IMR-90 (cell line): ENCODE measurements around the gene ANKRD45. TPM values are rescaled to one million over a fixed set of nuclear protein-coding genes. Genes with fewer than 3 reads are reported as not detected.

Experiments used
- ATAC-seq: fragments of 200-7000 bp; cut with Tn5 transposase; 2 replicates; pipeline ENCODE4 v1.9.1; 2020; ENCODE audit warnings: low read depth, mild to moderate bottlenecking, moderate library complexity
- BruUV-seq: library from RNA; stranded (reverse); fragments of 400-500 nt; replicated peaks from 2 replicates; lab custom pipeline; 2021; lab: Mats Ljungman, UMichigan
- CTCF ChIA-PET: fragments of 300-600 bp; formaldehyde crosslinking; extraction: SDS; loops from one replicate; lab custom pipeline; 2021; ENCODE audit warnings: antibody characterized with exemption; lab: Yijun Ruan, JAX
- POLR2A ChIA-PET: fragments of 300-600 bp; sonication (Branson Sonifier 250); formaldehyde crosslinking; loops from one replicate; lab custom pipeline; 2022; ENCODE audit warnings: antibody characterized with exemption; ENCODE audit not compliant: unreplicated experiment; lab: Charles Lee
- DNase-seq: peaks from one replicate; pipeline ENCODE4 v3.0.0; 2013
- H2AFZ ChIP-seq: replicated peaks from 2 replicates; pipeline ENCODE3; 2013; ENCODE audit warnings: low read length, mild to moderate bottlenecking; ENCODE audit not compliant: poor library complexity
- H2AK5ac ChIP-seq: 2 replicates; pipeline ENCODE4 v1.6.1; 2013; ENCODE audit warnings: low read depth, low read length, inconsistent platforms
- H2AK9ac ChIP-seq: replicated peaks from 2 replicates; pipeline ENCODE3; 2013; ENCODE audit warnings: mild to moderate bottlenecking, low read depth, low read length, moderate library complexity; ENCODE audit not compliant: poor library complexity
- H2BK120ac ChIP-seq: 2 replicates; pipeline ENCODE4 v1.6.1; 2013; ENCODE audit warnings: low read depth, low read length, inconsistent platforms
- H2BK15ac ChIP-seq: 3 replicates; pipeline ENCODE4 v1.6.1; 2013; ENCODE audit warnings: low read depth, low read length, inconsistent platforms
- H2BK20ac ChIP-seq: 2 replicates; pipeline ENCODE4 v1.6.1; 2013; ENCODE audit warnings: low read depth, mild to moderate bottlenecking, inconsistent platforms, low read length, moderate library complexity
- H2BK5ac ChIP-seq: 2 replicates; pipeline ENCODE4 v1.6.1; 2013; ENCODE audit warnings: mild to moderate bottlenecking, low read depth, low read length, inconsistent platforms; ENCODE audit not compliant: poor library complexity, severe bottlenecking
- H3K14ac ChIP-seq: replicated peaks from 2 replicates; pipeline ENCODE4 v1.6.1; 2013; ENCODE audit warnings: low read depth, low read length, inconsistent platforms
- H3K18ac ChIP-seq: 2 replicates; pipeline ENCODE4 v1.6.1; 2013; ENCODE audit warnings: low read depth, low read length, control low read depth
- H3K23ac ChIP-seq: 2 replicates; pipeline ENCODE4 v1.6.1; 2013; ENCODE audit warnings: low read depth, low read length, inconsistent platforms
- H3K27ac ChIP-seq: 2 replicates; pipeline ENCODE4 v1.5.1; 2013; ENCODE audit warnings: mild to moderate bottlenecking, control low read depth, low read length; ENCODE audit not compliant: insufficient read depth
- H3K27me3 ChIP-seq: 2 replicates; pipeline ENCODE4 v1.6.1; 2013; ENCODE audit warnings: low read length; ENCODE audit not compliant: control insufficient read depth, insufficient read depth
- H3K36me3 ChIP-seq: 2 replicates; pipeline ENCODE4 v1.6.1; 2013; ENCODE audit warnings: low read length, mixed read lengths; ENCODE audit not compliant: control insufficient read depth, insufficient read depth
- H3K4ac ChIP-seq: 2 replicates; pipeline ENCODE4 v1.6.1; 2013; ENCODE audit warnings: low read depth, low read length, inconsistent platforms
- H3K4me1 ChIP-seq: 2 replicates; pipeline ENCODE4 v1.6.1; 2013; ENCODE audit warnings: low read length, mixed read lengths; ENCODE audit not compliant: control insufficient read depth, insufficient read depth
- H3K4me2 ChIP-seq: 2 replicates; pipeline ENCODE4 v1.6.1; 2013; ENCODE audit warnings: low read depth, mild to moderate bottlenecking, control low read depth, low read length, moderate library complexity
- H3K4me3 ChIP-seq: 2 replicates; pipeline ENCODE4 v1.5.1; 2013; ENCODE audit warnings: low read depth, mild to moderate bottlenecking, control low read depth, low read length, moderate library complexity; ENCODE audit not compliant: insufficient read depth
- H3K56ac ChIP-seq: 2 replicates; pipeline ENCODE4 v1.6.1; 2013; ENCODE audit warnings: low read length, inconsistent platforms; ENCODE audit not compliant: insufficient read depth; ENCODE audit errors: extremely low read depth
- H3K79me1 ChIP-seq, 2 experiments: 2 replicates each; pipeline ENCODE4 v1.6.1; 2013; ENCODE audit warnings: low read length in 2 of 2, inconsistent platforms in 1 of 2, low read depth in 1 of 2
- H3K9ac ChIP-seq: 2 replicates; pipeline ENCODE4 v1.6.1; 2013; ENCODE audit warnings: low read depth, low read length, control low read depth
- H3K9me1 ChIP-seq: 2 replicates; pipeline ENCODE4 v1.6.1; 2013; ENCODE audit warnings: low read length, inconsistent platforms; ENCODE audit not compliant: insufficient read depth
- H3K9me3 ChIP-seq: 2 replicates; pipeline ENCODE4 v1.6.1; 2013; ENCODE audit warnings: low read length; ENCODE audit not compliant: control insufficient read depth, insufficient read depth
- H4K20me1 ChIP-seq: 2 replicates; pipeline ENCODE4 v1.6.1; 2013; ENCODE audit warnings: low read length, inconsistent platforms; ENCODE audit not compliant: insufficient read depth
- H4K5ac ChIP-seq: 2 replicates; pipeline ENCODE4 v1.6.1; 2013; ENCODE audit warnings: mild to moderate bottlenecking, low read depth, low read length, control low read depth
- H4K8ac ChIP-seq, 2 experiments: 2 replicates each; pipeline ENCODE4 v1.6.1; 2013; ENCODE audit warnings: low read depth in 2 of 2, low read length in 2 of 2, control low read depth in 1 of 2, inconsistent platforms in 1 of 2
- H4K91ac ChIP-seq: 2 replicates; pipeline ENCODE4 v1.6.1; 2013; ENCODE audit warnings: low read depth, low read length, inconsistent platforms; ENCODE audit not compliant: insufficient read depth
- BHLHE40 ChIP-seq: fragments of 150-350 bp; IDR thresholded peaks from 2 replicates; pipeline ENCODE4 v1.6.1; 2016; ENCODE audit warnings: mild to moderate bottlenecking, low read depth, low read length
- CEBPB ChIP-seq: IDR thresholded peaks from 2 replicates; pipeline ENCODE4 v1.6.1; 2012; ENCODE audit warnings: low read depth, low read length, improper control_type of control experiment
- CHD1 ChIP-seq: IDR thresholded peaks from 2 replicates; pipeline ENCODE4 v1.6.1; 2012; ENCODE audit warnings: low read depth, low read length, improper control_type of control experiment
- FOS ChIP-seq: fragments of 150-350 bp; IDR thresholded peaks from 2 replicates; pipeline ENCODE4 v1.6.1; 2016; ENCODE audit warnings: low read depth, low read length
- MXI1 ChIP-seq: IDR thresholded peaks from 2 replicates; pipeline ENCODE4 v1.6.1; 2012; ENCODE audit warnings: low read depth, mild to moderate bottlenecking, low read length, moderate library complexity, borderline replicate concordance
- NFE2L2 ChIP-seq: fragments of 150-350 bp; IDR thresholded peaks from 2 replicates; pipeline ENCODE4 v1.6.1; 2016; ENCODE audit warnings: low read depth, mild to moderate bottlenecking, low read length
- POLR2A ChIP-seq: IDR thresholded peaks from 2 replicates; pipeline ENCODE4 v1.6.1; 2012; ENCODE audit warnings: mild to moderate bottlenecking, low read depth, low read length
- RAD21 ChIP-seq: IDR thresholded peaks from 2 replicates; pipeline ENCODE4 v1.6.1; 2012; ENCODE audit warnings: low read length, improper control_type of control experiment
- RCOR1 ChIP-seq: IDR thresholded peaks from 2 replicates; pipeline ENCODE4 v1.6.1; 2012; ENCODE audit warnings: mild to moderate bottlenecking, low read length, improper control_type of control experiment; ENCODE audit not compliant: insufficient replicate concordance
- SMC3 ChIP-seq: fragments of 150-350 bp; IDR thresholded peaks from 2 replicates; pipeline ENCODE4 v1.6.1; 2016; ENCODE audit warnings: low read depth, mild to moderate bottlenecking, antibody characterized with exemption, low read length, moderate library complexity
- USF2 ChIP-seq: fragments of 150-350 bp; IDR thresholded peaks from 2 replicates; pipeline ENCODE4 v1.6.1; 2017; ENCODE audit warnings: mild to moderate bottlenecking, antibody characterized with exemption, low read length, low read depth
- WGBS, 2 experiments: methylation state at CpG; one replicate each; pipeline versions ENCODE4 v1.1.5 to v1.1.7; 2013; ENCODE audit warnings: missing lambda C conversion rate in 2 of 2; ENCODE audit not compliant: insufficient read length in 1 of 2; ENCODE audit errors: extremely low coverage in 2 of 2; 5-methylcytosine and 5-hydroxymethylcytosine counted together
- dilution Hi-C: fragments of 300-500 bp; cut with HindIII; formaldehyde crosslinking; loops from one replicate; pipeline ENCODE4 v1.14.3; 2018; ENCODE audit warnings: low sequenced_read_pairs; ENCODE audit not compliant: unreplicated experiment
- in situ Hi-C: fragments of 300-500 bp; cut with MboI; formaldehyde crosslinking; loops from 3 replicates; pipeline ENCODE4 v1.14.3; 2019; ENCODE audit warnings: low sequenced_read_pairs, inconsistent platforms, mixed read lengths
- intact Hi-C: fragments of 100-400 bp; cut with micrococcal nuclease; formaldehyde crosslinking; loops from 2 replicates; pipeline ENCODE4 v1.10.0; 2022
- polyA plus RNA-seq, 3 experiments: library from polyadenylated mRNA; depleted of rRNA; stranded (reverse); fragments of >200 nt; gene quantifications; 2 replicates each; pipeline ENCODE4 v1.2.3, GENCODE V29; 2012; ENCODE audit warnings: low replicate concordance in 1 of 3
- total RNA-seq: library from RNA; depleted of rRNA; stranded (reverse); fragments of >200 nt; gene quantifications from 2 replicates; pipeline ENCODE4 v1.2.3, GENCODE V29; 2012
- TF ChIP-seq, protein P1 (sequence below): conservative IDR thresholded peaks from 2 replicates; pipeline ENCODE4 v1.5.1; 2012; ENCODE audit warnings: mild to moderate bottlenecking, low read depth, low read length, improper control_type of control experiment
- TF ChIP-seq, protein P2 (sequence below): fragments of 150-350 bp; IDR thresholded peaks from 2 replicates; pipeline ENCODE4 v1.6.1; 2016; ENCODE audit warnings: low read depth, mild to moderate bottlenecking, low read length, moderate library complexity, borderline replicate concordance

Gene ANKRD45
- total and polyA plus RNA-seq, 2 of the 4 experiments (the other 2 are of a cell fraction): under 0.01 TPM; not detected in 1

DNA sequence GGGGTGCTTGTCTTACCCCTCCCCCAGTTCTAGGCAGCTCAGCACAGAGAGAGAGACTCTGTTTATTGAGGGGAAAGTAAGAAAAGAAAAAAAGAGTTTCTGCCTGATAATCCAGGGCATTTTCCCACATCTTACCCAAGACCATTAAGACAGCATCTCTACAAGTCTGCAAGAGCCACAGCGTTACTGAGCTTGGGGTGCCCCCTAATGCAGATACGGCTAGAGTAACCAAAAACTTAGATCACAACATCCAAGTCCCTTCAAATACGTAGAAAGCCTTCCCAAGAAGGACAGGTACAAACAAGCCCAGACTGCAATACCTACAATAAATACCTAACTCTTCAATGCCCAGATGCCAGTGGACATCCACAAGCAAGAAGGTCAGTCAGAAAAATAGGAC, 40.8 kb downstream of the ANKRD45 start:
- no peak overlapping the region for H2AFZ ChIP-seq
- TF ChIP-seq CEBPB (no peak), RAD21 (no peak), RCOR1 (no peak), SMC3 (no peak), NFE2L2 (no peak), USF2 (no peak), MXI1 (no peak), FOS (no peak), BHLHE40 (no peak), CHD1 (no peak), POLR2A (no peak)
- TF ChIP-seq, protein P1, sequence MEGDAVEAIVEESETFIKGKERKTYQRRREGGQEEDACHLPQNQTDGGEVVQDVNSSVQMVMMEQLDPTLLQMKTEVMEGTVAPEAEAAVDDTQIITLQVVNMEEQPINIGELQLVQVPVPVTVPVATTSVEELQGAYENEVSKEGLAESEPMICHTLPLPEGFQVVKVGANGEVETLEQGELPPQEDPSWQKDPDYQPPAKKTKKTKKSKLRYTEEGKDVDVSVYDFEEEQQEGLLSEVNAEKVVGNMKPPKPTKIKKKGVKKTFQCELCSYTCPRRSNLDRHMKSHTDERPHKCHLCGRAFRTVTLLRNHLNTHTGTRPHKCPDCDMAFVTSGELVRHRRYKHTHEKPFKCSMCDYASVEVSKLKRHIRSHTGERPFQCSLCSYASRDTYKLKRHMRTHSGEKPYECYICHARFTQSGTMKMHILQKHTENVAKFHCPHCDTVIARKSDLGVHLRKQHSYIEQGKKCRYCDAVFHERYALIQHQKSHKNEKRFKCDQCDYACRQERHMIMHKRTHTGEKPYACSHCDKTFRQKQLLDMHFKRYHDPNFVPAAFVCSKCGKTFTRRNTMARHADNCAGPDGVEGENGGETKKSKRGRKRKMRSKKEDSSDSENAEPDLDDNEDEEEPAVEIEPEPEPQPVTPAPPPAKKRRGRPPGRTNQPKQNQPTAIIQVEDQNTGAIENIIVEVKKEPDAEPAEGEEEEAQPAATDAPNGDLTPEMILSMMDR: no peak
- TF ChIP-seq, protein P2, sequence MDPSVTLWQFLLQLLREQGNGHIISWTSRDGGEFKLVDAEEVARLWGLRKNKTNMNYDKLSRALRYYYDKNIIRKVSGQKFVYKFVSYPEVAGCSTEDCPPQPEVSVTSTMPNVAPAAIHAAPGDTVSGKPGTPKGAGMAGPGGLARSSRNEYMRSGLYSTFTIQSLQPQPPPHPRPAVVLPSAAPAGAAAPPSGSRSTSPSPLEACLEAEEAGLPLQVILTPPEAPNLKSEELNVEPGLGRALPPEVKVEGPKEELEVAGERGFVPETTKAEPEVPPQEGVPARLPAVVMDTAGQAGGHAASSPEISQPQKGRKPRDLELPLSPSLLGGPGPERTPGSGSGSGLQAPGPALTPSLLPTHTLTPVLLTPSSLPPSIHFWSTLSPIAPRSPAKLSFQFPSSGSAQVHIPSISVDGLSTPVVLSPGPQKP: no peak

More for the DNA sequence above, 40.8 kb downstream of the ANKRD45 start:
- no peaks in the 10 kb centered on the region; the same call in 1 of the 2 replicates for H3K27me3 ChIP-seq
- H2BK20ac ChIP-seq: no peak overlapping the region
- no peak for DNase-seq
- no peak for ATAC-seq
- ChIA-PET CTCF (no interaction called here), POLR2A (no interaction called here)
- no peak overlapping the region for H3K23ac ChIP-seq
- H3K27ac ChIP-seq: no peak overlapping the region
- H4K8ac ChIP-seq: no peak overlapping the region
- H3K56ac ChIP-seq: no peak overlapping the region
- intact Hi-C loops (no loop called here), in situ Hi-C loops (no loop called here), dilution Hi-C loops (no loop called here)
- no peak overlapping the region for H3K14ac ChIP-seq
- H4K91ac ChIP-seq: no peak overlapping the region
- H4K20me1 ChIP-seq: no peaks in the 10 kb centered on the region
- H2BK5ac ChIP-seq: no peak overlapping the region
- H3K4me1 ChIP-seq: no peaks in the 10 kb centered on the region
- no peak overlapping the region for H3K4me2 ChIP-seq
- no peak overlapping the region for H2BK15ac ChIP-seq
- no TSS peak for BruUV-seq
- H3K9me1 ChIP-seq: no peaks in the 10 kb centered on the region
- H2AK5ac ChIP-seq: no peak overlapping the region
- no CpG with 5 or more reads among the region's 3 CpGs for WGBS, 2 experiments
- H2AK9ac ChIP-seq: no peak overlapping the region
- no peak overlapping the region for H3K4ac ChIP-seq
- no peak overlapping the region for H3K18ac ChIP-seq
- H3K79me1 ChIP-seq: no peaks in the 10 kb centered on the region
- no peak overlapping the region for H3K4me3 ChIP-seq
- no peaks in the 10 kb centered on the region for H3K9me3 ChIP-seq
- H2BK120ac ChIP-seq: no peak overlapping the region
- H4K5ac ChIP-seq: no peak overlapping the region
- no peak overlapping the region for H3K9ac ChIP-seq
- no peaks in the 10 kb centered on the region for H3K36me3 ChIP-seq
